Measurements from ENCODE around the gene EME2.

The EME2 gene

GRCh38 chr16:1768061-1768766 is 4.4 kb upstream of the EME2 start:
- Histone ChIP-seq H3K9me3 (ENCODE audit: insufficient read depth, low read depth, low read length) (peaks cover 2% of the 10 kb centered on the region), H3K4me2 (ENCODE audit: low read length) (no peak overlapping the region), H4K91ac (ENCODE audit: low read depth, low read length) (no peak overlapping the region), H2BK12ac (ENCODE audit: low read length) (no peak overlapping the region), H3K79me2 (ENCODE audit: control insufficient read depth, insufficient read depth, low read length, poor library complexity) (peaks cover 11% of the 10 kb centered on the region), H3K9ac (ENCODE audit: low read length) (no peak overlapping the region), H3K23ac (ENCODE audit: low read length) (no peak overlapping the region), H3K27me3 (ENCODE audit: insufficient read depth, low read length) (no peaks in the 10 kb centered on the region), H3K18ac (ENCODE audit: low read length) (no peak overlapping the region), H3K79me1 (ENCODE audit: low read length) (peaks cover 18% of the 10 kb centered on the region), H2BK120ac (ENCODE audit: insufficient read depth, low read length, poor library complexity) (no peak overlapping the region), H3K27ac (ENCODE audit: low read depth, low read length) (no peak overlapping the region), H4K12ac (ENCODE audit: low read depth, low read length) (no peak overlapping the region), H2AK5ac (ENCODE audit: low read length) (no peak overlapping the region), H2AFZ (ENCODE audit: insufficient read depth, low read length, poor library complexity) (no peak overlapping the region), H3K36me3 (ENCODE audit: control insufficient read depth in 1 of 2, insufficient read depth in 2 of 2, low read length in 2 of 2) (peaks cover 56 to 63% of the 10 kb centered on the region in 2 experiments), H3K14ac (ENCODE audit: low read length) (no peak overlapping the region), H3K4me1 (ENCODE audit: control insufficient read depth in 1 of 2, insufficient read depth in 2 of 2, low read length in 2 of 2) (peaks cover 4 to 11% of the 10 kb centered on the region in 2 experiments), H4K8ac (ENCODE audit: low read depth, low read length) (no peak overlapping the region), H2BK5ac (ENCODE audit: low read depth, low read length, poor library complexity) (no peak overlapping the region), H3K4me3 (ENCODE audit: low read depth, low read length) (no peak overlapping the region), H3K4ac (ENCODE audit: low read depth, low read length) (no peak overlapping the region)
- no CpG with 5 or more reads among the region's 41 CpGs for WGBS (ENCODE audit: extremely low coverage, insufficient coverage, insufficient read length)
- no peak for DNase-seq

- H2AK5ac ChIP-seq (ENCODE audit: low read length), result no peak overlapping the region
- H3K9ac ChIP-seq (ENCODE audit: low read length), result no peak overlapping the region
- H3K14ac ChIP-seq (ENCODE audit: low read length), result no peak overlapping the region
- H3K79me2 ChIP-seq (ENCODE audit: control insufficient read depth, insufficient read depth, low read length, poor library complexity), result peaks cover 15% of the 10 kb centered on the region
- no CpG with 5 or more reads among the region's 26 CpGs for WGBS (ENCODE audit: extremely low coverage, insufficient coverage, insufficient read length)
- no peak overlapping the region for H2AFZ ChIP-seq (ENCODE audit: insufficient read depth, low read length, poor library complexity)
- H3K36me3 ChIP-seq (ENCODE audit: control insufficient read depth in 1 of 2, insufficient read depth in 2 of 2, low read length in 2 of 2), result peaks cover 54 to 59% of the 10 kb centered on the region in 2 experiments
- H4K8ac ChIP-seq (ENCODE audit: low read depth, low read length), result no peak overlapping the region
- no peak overlapping the region for H3K27ac ChIP-seq (ENCODE audit: low read depth, low read length)
- no peak overlapping the region for H2BK5ac ChIP-seq (ENCODE audit: low read depth, low read length, poor library complexity)
- peaks cover 2% of the 10 kb centered on the region for H3K9me3 ChIP-seq (ENCODE audit: insufficient read depth, low read depth, low read length)
- H3K18ac ChIP-seq (ENCODE audit: low read length), result no peak overlapping the region
- no peak overlapping the region for H3K23ac ChIP-seq (ENCODE audit: low read length)
- no peak overlapping the region for H3K4me3 ChIP-seq (ENCODE audit: low read depth, low read length)
- H3K4ac ChIP-seq (ENCODE audit: low read depth, low read length), result no peak overlapping the region
- H4K91ac ChIP-seq (ENCODE audit: low read depth, low read length), result no peak overlapping the region
- H2BK12ac ChIP-seq (ENCODE audit: low read length), result no peak overlapping the region
- no peak overlapping the region for H3K4me2 ChIP-seq (ENCODE audit: low read length)
- DNase-seq, result no peak
- H2BK120ac ChIP-seq (ENCODE audit: insufficient read depth, low read length, poor library complexity), result no peak overlapping the region
- H3K79me1 ChIP-seq (ENCODE audit: low read length), result peaks cover 22% of the 10 kb centered on the region
- no peak overlapping the region for H4K12ac ChIP-seq (ENCODE audit: low read depth, low read length)
- no peaks in the 10 kb centered on the region for H3K27me3 ChIP-seq (ENCODE audit: insufficient read depth, low read length)
- H3K4me1 ChIP-seq (ENCODE audit: control insufficient read depth in 1 of 2, insufficient read depth in 2 of 2, low read length in 2 of 2), result peaks cover 5 to 14% of the 10 kb centered on the region in 2 experiments
Observed at GRCh38 chr16:1768767-1769401, 3.7 kb upstream of the EME2 start.

- Histone ChIP-seq H3K23ac (ENCODE audit: low read length) (no peak overlapping the region), H2AK5ac (ENCODE audit: low read length) (no peak overlapping the region), H2AFZ (ENCODE audit: insufficient read depth, low read length, poor library complexity) (no peak overlapping the region), H3K4me1 (ENCODE audit: control insufficient read depth in 1 of 2, insufficient read depth in 2 of 2, low read length in 2 of 2) (peaks cover 10 to 18% of the 10 kb centered on the region in 2 experiments), H4K12ac (ENCODE audit: low read depth, low read length) (no peak overlapping the region), H4K8ac (ENCODE audit: low read depth, low read length) (no peak overlapping the region), H3K27ac (ENCODE audit: low read depth, low read length) (no peak overlapping the region), H3K4me2 (ENCODE audit: low read length) (no peak overlapping the region), H3K4ac (ENCODE audit: low read depth, low read length) (no peak overlapping the region), H2BK12ac (ENCODE audit: low read length) (no peak overlapping the region), H3K4me3 (ENCODE audit: low read depth, low read length) (no peak overlapping the region), H3K9me3 (ENCODE audit: insufficient read depth, low read depth, low read length) (peaks cover 2% of the 10 kb centered on the region), H3K9ac (ENCODE audit: low read length) (no peak overlapping the region), H3K14ac (ENCODE audit: low read length) (no peak overlapping the region), H3K36me3 (ENCODE audit: control insufficient read depth in 1 of 2, insufficient read depth in 2 of 2, low read length in 2 of 2) (peaks cover 49 to 54% of the 10 kb centered on the region in 2 experiments), H3K18ac (ENCODE audit: low read length) (no peak overlapping the region), H4K91ac (ENCODE audit: low read depth, low read length) (no peak overlapping the region), H3K79me2 (ENCODE audit: control insufficient read depth, insufficient read depth, low read length, poor library complexity) (peaks cover 15% of the 10 kb centered on the region), H2BK120ac (ENCODE audit: insufficient read depth, low read length, poor library complexity) (no peak overlapping the region), H2BK5ac (ENCODE audit: low read depth, low read length, poor library complexity) (no peak overlapping the region), H3K79me1 (ENCODE audit: low read length) (peaks cover 22% of the 10 kb centered on the region), H3K27me3 (ENCODE audit: insufficient read depth, low read length) (no peaks in the 10 kb centered on the region)
- DNase-seq, result no peak
- no CpG with 5 or more reads among the region's 27 CpGs for WGBS (ENCODE audit: extremely low coverage, insufficient coverage, insufficient read length)
Observed at GRCh38 chr16:1769402-1770300, 3.0 kb upstream of the EME2 start.

Measured in trophoblast cell (in vitro differentiated cells and primary cell).